NCI-H524 treated with DMSO at 0.1 percent for 48 hours (cell line): ENCODE data around the gene RPA3.

Experiments used
- DNase-seq: peaks from one replicate; lab custom pipeline; 2025; lab: John Stamatoyannopoulos, UW

RPA3 gene

GRCh38 chr7:7653593-7654187 is 64.7 kb downstream of the RPA3 start:
- DNase-seq: no peak

- DNase-seq: no peak
Measured at GRCh38 chr7:7652798-7653540, 65.4 kb downstream of the RPA3 start.

GRCh38 chr7:7651479-7651878 is 66.9 kb downstream of the RPA3 start:
- no peak for DNase-seq

GRCh38 chr7:7650682-7651206 is 67.7 kb downstream of the RPA3 start:
- no peak for DNase-seq

- DNase-seq: no peak
Measured at GRCh38 chr7:7647495-7648036, 70.8 kb downstream of the RPA3 start.

GRCh38 chr7:7642081-7642480 is 76.3 kb downstream of the RPA3 start:
- DNase-seq: no peak

GRCh38 chr7:7641129-7641663 is 77.2 kb downstream of the RPA3 start:
- DNase-seq: no peak

GRCh38 chr7:7640221-7641128 is 77.9 kb downstream of the RPA3 start, which contains the start of gene UMAD1:
Gene UMAD1, plus strand, starts transcription at chr7:7640752. Its CDS starts 32,620 bp downstream, at chr7:7673372.
- peak; percentile 93 for DNase-seq

GRCh38 chr7:7639847-7640220 is 78.6 kb downstream of the RPA3 start:
- no peak for DNase-seq

- no peak for DNase-seq
Measured at GRCh38 chr7:7639421-7639820, 79.0 kb downstream of the RPA3 start.

GRCh38 chr7:7630626-7631329 is 87.6 kb downstream of the RPA3 start:
- no peak for DNase-seq

- DNase-seq: no peak
Measured at GRCh38 chr7:7628476-7628875, 89.9 kb downstream of the RPA3 start.

GRCh38 chr7:7620644-7621210 is 97.7 kb downstream of the RPA3 start:
- DNase-seq: no peak

GRCh38 chr7:7620236-7620635 is 98.2 kb downstream of the RPA3 start:
- DNase-seq: no peak

- DNase-seq: no peak
Measured at GRCh38 chr7:7618410-7618809, 100.0 kb downstream of the RPA3 start.

- DNase-seq: no peak
Measured at GRCh38 chr7:7617550-7617949, 100.9 kb downstream of the RPA3 start.

- no peak for DNase-seq
Measured at GRCh38 chr7:7614018-7614741, 104.2 kb downstream of the RPA3 start.

- no peak for DNase-seq
Measured at GRCh38 chr7:7613210-7613609, 105.2 kb downstream of the RPA3 start.

GRCh38 chr7:7612519-7612918 is 105.9 kb downstream of the RPA3 start:
- DNase-seq: no peak

GRCh38 chr7:7609330-7609729 is 109.1 kb downstream of the RPA3 start:
- no peak for DNase-seq
